Measurements from ENCODE around the gene TMIGD1. TPM values are rescaled to one million over a fixed set of nuclear protein-coding genes. Genes with fewer than 3 reads are reported as not detected.

The TMIGD1 gene
- total and polyA plus RNA-seq, 2 of the 13 experiments (the other 11 are each of a cell fraction or from before 2014, with no cell fraction given) = not detected

GRCh38 chr17:30344283-30345088 is 10.6 kb upstream of the TMIGD1 start (continued):
- TF ChIP-seq HINFP (CRISPR knock-in tag; IDR thresholded peaks at IDR 0.05; ENCODE audit: low read depth) = 0 out of 2 replicates have a peak, but pooled peaks have one; percentile 51
- no peak for TF ChIP-seq NFATC3 (CRISPR knock-in tag; IDR thresholded peaks at IDR 0.05)
- TF ChIP-seq BRD4 (CRISPR knock-in tag; IDR thresholded peaks at IDR 0.05) = peak; percentile 61
- no peak for TF ChIP-seq TAF15 (IDR thresholded peaks at IDR 0.05; ENCODE audit: low read depth, low read length, poor library complexity, severe bottlenecking)
- no peak for TF ChIP-seq NFIB (CRISPR knock-in tag; IDR thresholded peaks at IDR 0.05; ENCODE audit: borderline replicate concordance)

- no peaks in the 10 kb centered on the region for H3K9me3 ChIP-seq (ENCODE audit: low read length)
- peak overlapping the region; percentile 80 for H3K9ac ChIP-seq (ENCODE audit: insufficient read depth, low read depth, low read length)
- intact Hi-C loops (cut with micrococcal nuclease; ENCODE audit: unreplicated experiment) = loop anchor here (1.0 to 2.0 kb wide), 2 partner anchors 9 to 33 kb away; no protein-coding TSS in a partner anchor
- no peak overlapping the region for H2AFZ ChIP-seq (ENCODE audit: low read length)
- in situ Hi-C loops (cut with HindIII; ENCODE audit: extremely low pct_ligation_motif_present, low pct_unique_long_range_greater_than_20kb) = loop anchor here (5.0 kb wide), 1 partner anchor 34 kb away; the partner anchor contains the start of gene CPD
- H3K4me3 ChIP-seq (replicated peaks in 1 of 3; ENCODE audit: insufficient read depth in 1 of 3, low read depth in 2 of 3, low read length in 3 of 3) = peak overlapping the region; percentile 41 to 56 (median 47); a peak in 5 of 6 replicates
- H3K4me2 ChIP-seq (ENCODE audit: low read depth, low read length) = peak overlapping the region; percentile 81
- H3K27ac ChIP-seq (ENCODE audit: extremely low read length, insufficient read depth, low read length) = peak overlapping the region; percentile 97
- CTCF ChIA-PET (ENCODE audit: low intra/inter-chr PET ratio, low total read pairs) = no interaction called here
- peaks cover 96% of the 10 kb centered on the region for H3K4me1 ChIP-seq (ENCODE audit: insufficient read depth, low read length)
- FAIRE-seq (no peak), DNase-seq (ENCODE audit: low spot score) (no peak), ATAC-seq (no peak)
- POLR2A ChIA-PET = interaction anchor here (1.1 to 8.7 kb wide), 9 partner anchors 27 to 239 kb away, joined by 3 to 114 read pairs (median 5); partner anchors contain the start of genes CPD and GOSR1
- WGBS (ENCODE audit: low lambda C conversion rate) = 13% methylated on average over 4 of the region's 4 CpGs
- no TSS peak for BruUV-seq (replicated peaks)
- H3K36me3 ChIP-seq (replicated peaks in 1 of 2; ENCODE audit: control insufficient read depth in 1 of 2, insufficient read depth in 2 of 2, low read length in 2 of 2) = no peaks in the 10 kb centered on the region
- H3K27me3 ChIP-seq (ENCODE audit: control insufficient read depth in 1 of 2, insufficient read depth in 2 of 2, low read length in 2 of 2) = no peaks in the 10 kb centered on the region
- no peaks in the 10 kb centered on the region for H4K20me1 ChIP-seq (ENCODE audit: insufficient read depth, low read length)
- H3K79me2 ChIP-seq (ENCODE audit: insufficient read depth, low read length) = no peaks in the 10 kb centered on the region
- TF ChIP-seq HNF4A (CRISPR knock-in tag; IDR thresholded peaks at IDR 0.05) (peak; percentile 66), ZNF543 (CRISPR knock-in tag; IDR thresholded peaks at IDR 0.05) (peak; percentile 97), ZNF605 (CRISPR knock-in tag; IDR thresholded peaks at IDR 0.05) (0 out of 2 replicates have a peak, but pooled peaks have one; percentile 8), ZMAT3 (CRISPR knock-in tag; conservative IDR thresholded peaks at IDR 0.05) (0 out of 2 replicates have a peak, but pooled peaks have one; percentile 14), GATAD1 (CRISPR knock-in tag; IDR thresholded peaks at IDR 0.05) (no peak), JUNB (CRISPR knock-in tag; IDR thresholded peaks at IDR 0.05; ENCODE audit: borderline replicate concordance) (0 out of 2 replicates have a peak, but pooled peaks have one; percentile 10), CHCHD3 (CRISPR knock-in tag; IDR thresholded peaks at IDR 0.05) (no peak), CEBPB (IDR thresholded peaks at IDR 0.05; ENCODE audit: borderline replicate concordance, low read depth, low read length) (peak; percentile 10; the same call in 1 of the 2 replicates), YEATS4 (CRISPR knock-in tag; IDR thresholded peaks at IDR 0.05; ENCODE audit: borderline replicate concordance) (0 out of 2 replicates have a peak, but pooled peaks have one; percentile 6)
Observed at GRCh38 chr17:30343796-30344195, 9.9 kb upstream of the TMIGD1 start.
